HG03060 (cell line): ENCODE data around the gene HPS5.
"Not testable (repeated sequence)": the region's sequence is repeated elsewhere in the genome, so short reads cannot be mapped to it uniquely, and the experiment has no call there.

ENCODE experiments used
- ATAC-seq: cut with Tn5 transposase; IDR thresholded peaks from one replicate; pipeline ENCODE4 v1.9.1; 2021; ENCODE audit warnings: low read depth, moderate number of reproducible peaks; ENCODE audit not compliant: unreplicated experiment

Gene HPS5, protein sequence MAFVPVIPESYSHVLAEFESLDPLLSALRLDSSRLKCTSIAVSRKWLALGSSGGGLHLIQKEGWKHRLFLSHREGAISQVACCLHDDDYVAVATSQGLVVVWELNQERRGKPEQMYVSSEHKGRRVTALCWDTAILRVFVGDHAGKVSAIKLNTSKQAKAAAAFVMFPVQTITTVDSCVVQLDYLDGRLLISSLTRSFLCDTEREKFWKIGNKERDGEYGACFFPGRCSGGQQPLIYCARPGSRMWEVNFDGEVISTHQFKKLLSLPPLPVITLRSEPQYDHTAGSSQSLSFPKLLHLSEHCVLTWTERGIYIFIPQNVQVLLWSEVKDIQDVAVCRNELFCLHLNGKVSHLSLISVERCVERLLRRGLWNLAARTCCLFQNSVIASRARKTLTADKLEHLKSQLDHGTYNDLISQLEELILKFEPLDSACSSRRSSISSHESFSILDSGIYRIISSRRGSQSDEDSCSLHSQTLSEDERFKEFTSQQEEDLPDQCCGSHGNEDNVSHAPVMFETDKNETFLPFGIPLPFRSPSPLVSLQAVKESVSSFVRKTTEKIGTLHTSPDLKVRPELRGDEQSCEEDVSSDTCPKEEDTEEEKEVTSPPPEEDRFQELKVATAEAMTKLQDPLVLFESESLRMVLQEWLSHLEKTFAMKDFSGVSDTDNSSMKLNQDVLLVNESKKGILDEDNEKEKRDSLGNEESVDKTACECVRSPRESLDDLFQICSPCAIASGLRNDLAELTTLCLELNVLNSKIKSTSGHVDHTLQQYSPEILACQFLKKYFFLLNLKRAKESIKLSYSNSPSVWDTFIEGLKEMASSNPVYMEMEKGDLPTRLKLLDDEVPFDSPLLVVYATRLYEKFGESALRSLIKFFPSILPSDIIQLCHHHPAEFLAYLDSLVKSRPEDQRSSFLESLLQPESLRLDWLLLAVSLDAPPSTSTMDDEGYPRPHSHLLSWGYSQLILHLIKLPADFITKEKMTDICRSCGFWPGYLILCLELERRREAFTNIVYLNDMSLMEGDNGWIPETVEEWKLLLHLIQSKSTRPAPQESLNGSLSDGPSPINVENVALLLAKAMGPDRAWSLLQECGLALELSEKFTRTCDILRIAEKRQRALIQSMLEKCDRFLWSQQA

DNA sequence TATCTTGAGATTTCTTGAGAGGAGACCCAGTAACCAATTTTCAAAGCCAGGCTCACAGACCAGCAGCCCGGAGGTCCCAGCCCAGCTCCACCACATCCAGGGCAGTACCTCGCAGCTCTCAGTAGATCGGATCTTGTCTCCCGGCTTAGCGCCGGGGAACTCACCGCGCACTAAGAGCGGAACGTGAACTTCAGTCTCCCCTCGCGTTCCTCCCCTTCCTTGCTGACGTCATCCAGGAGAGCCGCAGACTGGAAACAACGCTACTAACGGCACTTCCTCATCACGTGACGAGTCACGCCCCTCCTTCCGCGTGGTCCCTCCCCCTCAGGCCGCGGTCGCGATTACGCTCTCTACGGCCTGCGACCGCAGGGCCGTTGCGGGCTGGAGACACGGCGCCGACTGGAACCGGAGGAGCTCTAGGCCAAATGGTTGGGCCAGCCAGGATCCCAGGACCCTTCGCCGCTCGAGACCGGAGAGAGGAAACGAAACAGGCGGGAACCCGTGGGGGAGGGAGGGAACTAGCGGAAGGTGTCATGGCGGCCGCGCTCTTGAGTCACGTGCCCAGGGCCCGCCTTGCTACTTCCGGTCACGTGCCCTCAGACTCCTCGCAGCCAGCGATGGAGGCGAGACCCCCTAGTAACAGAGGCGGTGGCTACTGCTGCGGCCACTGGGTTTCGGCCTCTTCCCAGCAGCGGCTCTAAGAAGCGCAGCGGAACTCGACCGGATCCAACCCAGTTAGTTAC, at the start of gene HPS5, which contains the start of gene GTF2H1:
Gene HPS5 (minus strand): TSS at position 172 of the 743 bp plus-strand sequence. CDS start 4,282 bp downstream, outside the sequence.
Gene GTF2H1 (plus strand): TSS at position 599 of the 743 bp plus-strand sequence. CDS start 10,508 bp downstream, outside the sequence.
- peak; percentile 71 for ATAC-seq

DNA sequence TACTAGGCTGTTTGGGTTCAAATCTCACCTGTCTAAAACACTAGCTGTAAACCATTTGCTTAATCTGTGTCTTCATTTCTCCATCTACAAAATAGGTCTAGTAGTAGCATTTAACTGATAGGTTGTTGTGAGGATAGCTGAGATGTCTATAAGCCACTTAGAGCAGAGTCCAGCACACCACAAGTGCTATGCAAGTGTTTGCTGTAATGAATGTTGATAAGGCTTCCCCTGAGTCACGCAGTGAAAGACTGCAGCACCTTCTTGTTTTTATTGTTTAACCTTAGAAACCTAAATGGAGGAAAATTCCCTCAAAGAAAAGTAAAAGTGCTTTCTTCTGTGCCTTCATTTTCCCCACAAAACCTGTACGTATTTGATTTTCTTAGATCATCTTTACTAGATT, 49.3 kb upstream of the HPS5 start:
- ATAC-seq, result no peak

DNA sequence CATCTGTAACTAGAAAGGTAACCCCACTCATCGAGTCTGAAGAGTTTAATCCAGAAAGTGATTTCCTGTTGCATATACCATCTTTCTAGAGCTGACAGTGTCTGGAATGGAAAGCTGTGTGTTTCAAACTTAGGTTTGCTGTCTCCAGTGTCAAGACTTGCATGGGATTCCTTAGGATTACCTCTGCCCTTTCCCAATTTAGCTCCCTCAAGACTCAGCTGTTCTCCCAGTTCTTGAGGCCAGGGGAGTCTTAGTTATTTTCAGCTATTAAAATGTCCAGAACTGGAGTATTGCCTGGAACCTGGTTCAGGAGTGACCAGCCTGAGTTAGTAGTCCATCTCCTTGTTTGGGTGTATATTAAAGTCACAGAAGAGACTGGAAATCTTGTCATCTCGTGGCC, 47.5 kb upstream of the HPS5 start:
- ATAC-seq, result no peak

DNA sequence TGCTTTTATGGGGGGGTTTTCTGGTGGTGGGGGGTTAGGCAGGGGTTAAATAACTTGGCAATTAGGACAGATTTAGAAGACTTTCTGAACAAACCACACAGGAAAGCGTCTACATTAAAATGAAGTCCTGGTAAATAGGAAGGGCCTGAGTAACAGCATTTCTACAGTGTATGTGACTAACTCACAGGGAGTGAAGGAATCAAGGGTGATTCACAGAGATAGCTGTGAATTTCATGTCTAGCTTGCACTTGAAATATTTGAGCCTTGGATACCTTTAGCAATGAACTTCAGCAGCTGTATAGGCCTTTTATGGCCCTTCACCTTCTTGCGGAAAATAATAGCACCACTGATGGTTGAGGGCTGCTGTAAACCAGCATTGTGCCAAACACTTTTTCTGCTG, 46.3 kb upstream of the HPS5 start:
- no peak for ATAC-seq

DNA sequence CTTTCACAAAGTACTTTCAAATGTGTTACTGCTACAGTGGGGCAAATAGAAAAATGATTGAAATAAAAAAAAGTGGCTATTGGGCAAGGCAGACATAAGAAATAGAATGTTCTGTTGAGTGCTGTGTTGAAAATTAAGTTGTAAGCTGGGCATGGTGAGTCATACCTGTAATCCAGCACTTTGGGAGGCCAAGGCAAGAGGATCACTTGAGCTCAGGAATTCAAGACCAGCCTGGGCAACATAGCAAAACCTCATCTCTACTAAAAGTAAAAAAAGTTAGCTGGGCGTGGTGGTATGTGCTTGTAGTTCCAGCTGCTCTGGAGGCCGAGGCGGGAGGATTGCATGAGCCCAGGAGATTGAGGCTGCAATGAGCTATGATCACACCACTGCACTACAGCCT, 45.5 kb upstream of the HPS5 start:
- no peak for ATAC-seq

DNA sequence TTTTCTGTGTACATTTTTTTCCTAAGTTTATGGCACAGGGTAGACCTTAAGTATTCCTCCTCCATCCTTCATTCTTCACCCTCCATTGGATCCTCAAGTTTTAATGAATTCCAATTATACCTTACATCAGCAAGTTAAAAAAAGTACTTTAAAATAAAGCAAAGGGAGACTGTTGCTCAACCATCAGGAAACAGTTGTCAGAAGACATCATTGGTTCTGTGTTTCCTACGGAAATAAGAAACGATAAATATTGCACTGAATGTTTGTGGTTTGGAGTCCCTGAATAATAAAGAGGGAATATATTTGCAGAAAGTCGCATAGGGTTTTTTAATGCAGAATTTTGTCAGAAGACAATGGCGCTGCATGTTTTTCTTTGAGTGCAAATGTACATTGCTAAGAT, 44.3 kb upstream of the HPS5 start:
- ATAC-seq, result no peak

DNA sequence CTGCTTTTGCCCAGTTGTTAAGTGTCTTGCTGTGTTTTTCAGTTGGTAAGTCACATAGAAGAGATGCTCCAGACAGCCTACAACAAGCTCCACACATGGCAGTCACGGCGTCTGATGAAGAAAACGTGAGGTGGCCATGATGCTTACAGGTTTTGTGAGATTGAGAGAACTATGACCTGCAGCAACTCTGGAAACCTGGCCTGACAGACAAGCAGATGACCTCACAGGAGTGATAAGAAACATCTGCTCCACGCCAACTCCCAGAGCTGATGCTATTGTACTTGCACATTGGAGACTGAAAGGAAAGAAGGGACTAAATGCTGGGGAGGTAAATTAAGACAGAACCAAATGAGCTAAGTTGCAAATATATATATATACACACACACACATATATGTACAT, 43.8 kb upstream of the HPS5 start:
- ATAC-seq, result no peak

DNA sequence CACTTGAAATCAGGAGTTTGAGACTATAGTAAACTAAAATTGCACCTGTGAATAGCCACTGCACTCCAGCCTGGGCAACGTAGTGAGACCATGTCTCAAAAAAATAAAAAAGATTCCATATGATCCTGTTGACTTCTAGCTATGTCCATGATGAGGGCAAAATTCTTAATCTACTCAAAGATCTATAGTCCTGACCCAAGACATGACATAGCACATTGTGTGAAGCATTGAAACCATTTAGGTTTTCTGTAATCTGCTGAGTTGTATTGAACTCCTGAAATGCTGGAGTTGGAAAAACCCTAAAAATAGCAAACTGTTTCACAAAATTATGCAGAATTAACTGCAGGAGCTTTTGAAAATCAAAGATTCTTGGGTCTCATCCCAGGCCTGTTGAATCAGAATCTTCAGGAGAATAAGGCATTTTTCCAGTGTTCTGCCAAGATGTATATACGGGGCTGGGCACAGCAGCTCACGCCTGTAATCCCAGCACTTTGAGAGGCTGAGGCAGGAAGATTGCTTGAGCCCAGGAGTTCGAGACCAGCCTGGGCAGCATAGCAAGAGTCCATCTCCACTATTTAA, 42.6 kb upstream of the HPS5 start:
- ATAC-seq, result no peak

DNA sequence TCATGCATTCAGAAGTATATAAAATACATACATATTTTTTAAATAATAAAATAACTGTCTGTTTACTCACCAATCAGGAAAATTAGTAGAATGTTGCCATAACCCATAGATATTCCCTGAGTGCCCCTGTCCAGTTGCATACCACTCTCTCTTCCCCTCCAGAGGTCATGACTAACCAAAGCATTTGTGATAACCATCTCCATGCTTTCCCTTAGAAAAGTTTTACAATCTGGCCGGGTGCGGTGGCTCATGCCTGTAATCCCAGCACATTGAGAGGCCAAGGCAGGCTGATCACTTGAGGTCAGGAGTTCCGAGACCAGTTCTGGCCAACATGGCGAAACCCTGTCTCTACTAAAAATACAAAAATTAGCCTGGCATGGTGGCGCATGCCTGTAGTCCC, 39.2 kb upstream of the HPS5 start:
- ATAC-seq, result no peak

DNA sequence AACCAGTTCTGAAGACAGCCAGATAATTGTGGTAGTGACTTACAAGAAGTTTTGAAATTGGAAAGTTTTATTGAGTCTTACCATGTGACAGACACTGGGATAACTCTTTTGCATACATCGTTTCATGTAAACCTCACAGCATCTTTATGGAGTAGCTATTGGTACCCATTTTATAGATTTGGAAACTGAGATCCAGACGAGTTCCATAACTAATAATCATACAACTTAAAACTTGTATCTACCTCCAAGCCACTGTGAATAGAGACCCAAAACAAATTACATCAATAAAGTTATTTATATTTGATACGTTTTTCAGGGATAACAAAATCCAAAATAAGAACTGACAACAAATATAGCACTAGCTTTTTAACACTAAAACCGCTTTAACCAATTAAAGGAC, 36.7 kb upstream of the HPS5 start:
- ATAC-seq, result no peak

DNA sequence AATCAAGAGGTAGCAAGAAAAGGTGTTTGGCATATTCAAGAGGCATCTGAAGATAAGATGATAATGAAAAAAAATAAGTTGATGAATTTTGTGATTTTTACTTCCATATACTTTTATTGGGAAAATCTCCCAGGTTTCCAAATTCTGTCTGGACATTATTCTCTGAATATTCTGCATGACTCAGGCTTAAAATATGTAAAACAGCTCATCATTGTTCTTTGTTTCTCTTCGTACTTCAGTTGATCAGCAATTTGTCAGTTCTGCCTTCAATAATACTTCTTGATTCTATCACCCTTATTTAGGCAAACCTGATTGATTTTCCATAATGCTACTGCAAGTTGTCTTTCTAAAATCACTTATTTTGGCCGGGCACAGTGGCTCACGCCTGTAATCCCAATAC, 30.6 kb upstream of the HPS5 start:
- ATAC-seq, result no peak

DNA sequence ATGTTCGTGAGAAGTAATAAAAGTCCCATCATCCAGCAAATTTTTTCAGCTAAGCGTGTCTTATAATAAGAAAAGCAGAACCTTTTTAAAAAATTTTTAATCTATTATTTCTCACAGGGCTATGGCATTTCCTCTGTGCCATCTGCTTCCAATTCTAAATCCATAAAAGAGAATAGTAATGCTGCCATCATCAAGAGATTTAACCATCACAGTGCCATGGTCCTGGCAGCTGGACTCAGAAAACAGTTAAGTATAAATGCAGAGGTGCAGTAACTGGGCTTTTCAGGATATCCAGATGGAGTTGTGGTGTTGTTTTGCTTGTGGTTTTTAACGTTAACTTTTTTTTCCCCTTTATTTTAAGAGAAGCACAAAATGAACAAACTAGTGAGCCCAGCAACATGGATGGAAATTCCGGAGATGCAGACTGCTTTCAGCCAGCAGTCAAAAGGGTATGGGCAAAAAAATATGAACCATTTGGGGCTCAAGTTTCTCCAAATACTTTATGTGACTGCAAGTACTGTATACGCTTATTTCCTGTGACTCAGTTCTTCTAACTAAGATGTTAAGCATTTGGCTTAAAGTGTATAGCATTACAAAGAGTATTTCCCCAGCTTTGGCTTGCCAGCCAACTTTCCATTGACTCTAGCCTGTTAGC, 25.7 kb upstream of the HPS5 start:
- ATAC-seq, result no peak

DNA sequence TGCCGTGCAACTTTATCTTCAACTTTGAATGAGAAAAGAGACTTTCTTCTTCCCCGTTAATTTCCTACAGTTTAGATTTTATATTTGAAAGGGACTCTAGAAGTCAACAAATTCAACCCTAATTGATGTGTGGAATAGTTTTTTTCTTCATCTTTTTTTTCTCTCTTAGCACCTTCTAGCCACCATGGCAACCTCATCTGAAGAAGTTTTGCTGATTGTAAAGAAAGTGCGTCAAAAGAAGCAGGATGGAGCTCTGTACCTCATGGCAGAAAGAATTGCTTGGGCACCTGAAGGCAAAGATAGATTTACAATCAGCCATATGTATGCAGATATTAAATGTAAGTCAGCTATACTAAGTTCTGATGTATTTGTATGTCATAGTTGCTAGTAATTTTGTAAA, 11.0 kb upstream of the HPS5 start:
- ATAC-seq, result no peak

DNA sequence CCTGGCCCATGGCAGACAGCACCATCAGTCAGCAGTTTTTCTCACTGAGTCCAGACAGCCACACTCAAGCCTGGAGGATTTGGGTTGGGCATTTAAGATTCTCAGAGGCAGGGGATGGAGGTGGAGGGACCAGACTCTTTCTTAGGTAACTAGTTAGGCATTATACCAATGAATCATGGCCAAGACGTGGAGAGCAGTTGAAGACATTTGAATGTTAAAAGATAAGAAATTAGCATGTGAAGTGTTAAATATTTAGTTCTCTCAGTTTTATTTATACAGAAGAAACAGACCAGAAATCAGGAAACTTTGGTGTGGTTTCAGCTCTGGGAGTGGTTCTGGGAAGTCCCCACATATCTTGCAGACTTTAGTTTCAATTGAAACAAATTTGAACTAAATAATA, 10.4 kb upstream of the HPS5 start:
- ATAC-seq, result no peak

DNA sequence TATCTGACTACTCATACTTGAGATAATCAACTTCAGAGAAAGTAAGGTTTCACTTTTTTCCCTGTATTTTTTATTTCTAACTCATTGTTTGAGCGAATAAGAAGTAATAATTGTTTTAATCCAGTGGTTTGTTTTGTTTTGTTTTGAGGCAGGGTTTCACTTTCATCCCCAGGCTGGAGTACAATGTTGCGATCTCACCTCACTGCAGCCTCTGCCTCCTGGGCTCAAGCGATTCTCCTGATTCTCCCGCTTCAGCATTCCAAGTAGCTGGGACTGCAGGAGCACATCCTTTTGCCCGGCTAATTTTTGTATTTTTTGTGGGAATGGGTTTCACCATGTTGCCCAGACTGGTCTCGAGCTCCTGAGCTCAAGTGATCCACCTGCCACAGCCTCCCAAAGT, 9.0 kb upstream of the HPS5 start:
- ATAC-seq, result no peak

DNA sequence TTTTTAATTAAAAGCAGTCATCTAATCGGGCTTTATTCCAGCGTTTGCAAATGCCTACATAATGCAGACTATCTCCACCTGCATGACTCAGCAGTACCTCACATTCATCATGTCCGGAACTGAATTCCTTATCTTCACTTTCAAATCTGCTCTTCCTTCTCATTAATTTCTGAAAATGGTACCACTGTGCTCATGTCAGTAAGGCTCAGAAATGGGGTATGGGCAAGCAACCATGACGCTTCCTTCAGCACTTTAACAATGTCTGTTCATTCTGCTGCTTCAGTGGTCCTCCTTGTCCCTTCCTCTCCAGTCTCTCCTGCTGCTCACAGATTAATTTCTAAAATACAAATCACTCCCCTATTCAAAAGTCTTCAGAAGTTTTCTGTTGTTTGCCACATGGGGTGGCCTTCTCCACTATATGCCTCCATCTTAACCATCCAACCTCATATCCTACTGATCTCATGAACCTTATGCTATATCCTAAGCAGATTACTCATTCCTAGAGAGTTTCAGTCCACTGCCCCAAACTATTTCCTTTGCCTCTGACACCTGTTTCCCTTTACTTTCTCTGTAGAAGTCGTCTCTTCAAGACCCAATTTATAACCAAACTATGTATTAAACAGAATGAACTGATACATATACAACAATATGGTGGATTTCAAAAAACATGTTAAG, 7.4 kb upstream of the HPS5 start:
- ATAC-seq, result peak; percentile 49

DNA sequence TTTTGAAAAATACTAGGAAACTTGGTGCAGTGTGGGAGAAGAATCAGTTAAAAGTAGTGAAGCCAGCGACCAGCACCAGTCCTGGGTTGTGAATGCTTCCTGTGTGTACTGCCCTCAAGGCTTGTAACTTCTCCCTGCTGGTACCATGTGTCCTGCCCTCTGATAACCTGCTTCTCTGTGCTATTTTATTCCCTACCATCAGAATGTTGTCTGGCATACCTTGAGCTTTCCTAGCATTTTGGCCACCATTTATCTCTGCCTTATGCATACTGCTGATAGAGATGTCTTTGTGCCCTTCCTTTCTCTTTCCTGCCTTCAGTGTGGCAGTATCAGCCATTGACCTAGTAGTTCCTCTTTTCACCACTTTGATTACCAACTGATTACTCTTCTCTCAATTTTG, 2.4 kb upstream of the HPS5 start:
- ATAC-seq, result no peak

DNA sequence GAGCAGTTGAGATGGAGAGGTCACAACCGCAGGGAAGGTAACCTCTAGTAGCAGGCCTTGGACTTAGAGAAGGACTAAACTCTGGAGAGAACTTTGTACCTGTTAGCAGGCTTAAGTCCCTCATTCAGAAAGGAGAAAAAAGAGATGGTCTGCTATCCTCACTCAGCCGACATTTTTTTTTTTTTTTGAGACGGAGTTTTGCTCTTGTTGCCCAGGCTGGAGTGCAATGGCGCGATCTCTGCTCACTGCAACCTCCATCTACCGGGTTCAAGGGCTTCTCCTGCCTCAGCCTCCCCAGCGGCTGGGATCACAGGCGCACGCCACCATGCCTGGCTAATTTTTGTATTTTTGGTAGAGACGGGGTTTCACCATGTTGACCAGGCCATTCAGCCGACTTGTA, 1.9 kb upstream of the HPS5 start:
- not testable (repeated sequence) for ATAC-seq
